HL-60 (cell line): ENCODE measurements around the gene SORL1.

ENCODE experiments used
- GABPA ChIP-seq: IDR thresholded peaks from 2 replicates; pipeline ENCODE4 v1.6.1; 2012; ENCODE audit warnings: low read depth
- POLR2AphosphoS5 ChIP-seq: IDR thresholded peaks from 2 replicates; pipeline ENCODE4 v1.6.1; 2012; ENCODE audit warnings: low read depth
- SPI1 ChIP-seq: IDR thresholded peaks from 2 replicates; pipeline ENCODE4 v1.6.1; 2012; ENCODE audit warnings: low read depth, mild to moderate bottlenecking, borderline replicate concordance
- TF ChIP-seq, protein P1 (sequence below): IDR thresholded peaks from one replicate; pipeline ENCODE4 v1.5.1; 2011; ENCODE audit warnings: low read length, control low read depth, inconsistent platforms; ENCODE audit not compliant: insufficient read depth
- TF ChIP-seq, protein P2 (sequence below): IDR thresholded peaks from 2 replicates; pipeline ENCODE4 v1.6.1; 2012; ENCODE audit warnings: low read depth; ENCODE audit not compliant: insufficient replicate concordance

DNA sequence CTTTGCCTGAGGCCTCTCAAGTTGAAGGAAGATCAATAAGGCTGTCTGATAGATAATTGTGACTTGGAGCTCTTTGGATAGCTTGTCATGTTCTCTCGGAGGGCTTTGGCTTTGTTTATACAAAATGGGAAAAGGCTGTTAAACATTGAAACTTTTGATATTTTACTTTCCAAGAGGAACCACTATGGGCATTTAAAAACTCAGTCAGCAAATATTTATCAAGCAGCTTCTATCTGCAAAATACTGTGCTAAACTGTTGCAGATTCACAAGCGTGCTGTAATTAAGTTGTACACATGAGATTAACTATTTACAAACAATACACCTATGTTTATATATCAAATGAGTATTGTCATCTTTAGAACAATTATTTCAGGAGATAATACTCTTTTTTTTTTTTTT is 34.5 kb upstream of the SORL1 start:
- TF ChIP-seq POLR2AphosphoS5: no peak
- TF ChIP-seq, protein P1, sequence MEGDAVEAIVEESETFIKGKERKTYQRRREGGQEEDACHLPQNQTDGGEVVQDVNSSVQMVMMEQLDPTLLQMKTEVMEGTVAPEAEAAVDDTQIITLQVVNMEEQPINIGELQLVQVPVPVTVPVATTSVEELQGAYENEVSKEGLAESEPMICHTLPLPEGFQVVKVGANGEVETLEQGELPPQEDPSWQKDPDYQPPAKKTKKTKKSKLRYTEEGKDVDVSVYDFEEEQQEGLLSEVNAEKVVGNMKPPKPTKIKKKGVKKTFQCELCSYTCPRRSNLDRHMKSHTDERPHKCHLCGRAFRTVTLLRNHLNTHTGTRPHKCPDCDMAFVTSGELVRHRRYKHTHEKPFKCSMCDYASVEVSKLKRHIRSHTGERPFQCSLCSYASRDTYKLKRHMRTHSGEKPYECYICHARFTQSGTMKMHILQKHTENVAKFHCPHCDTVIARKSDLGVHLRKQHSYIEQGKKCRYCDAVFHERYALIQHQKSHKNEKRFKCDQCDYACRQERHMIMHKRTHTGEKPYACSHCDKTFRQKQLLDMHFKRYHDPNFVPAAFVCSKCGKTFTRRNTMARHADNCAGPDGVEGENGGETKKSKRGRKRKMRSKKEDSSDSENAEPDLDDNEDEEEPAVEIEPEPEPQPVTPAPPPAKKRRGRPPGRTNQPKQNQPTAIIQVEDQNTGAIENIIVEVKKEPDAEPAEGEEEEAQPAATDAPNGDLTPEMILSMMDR: no peak
- TF ChIP-seq, protein P2, sequence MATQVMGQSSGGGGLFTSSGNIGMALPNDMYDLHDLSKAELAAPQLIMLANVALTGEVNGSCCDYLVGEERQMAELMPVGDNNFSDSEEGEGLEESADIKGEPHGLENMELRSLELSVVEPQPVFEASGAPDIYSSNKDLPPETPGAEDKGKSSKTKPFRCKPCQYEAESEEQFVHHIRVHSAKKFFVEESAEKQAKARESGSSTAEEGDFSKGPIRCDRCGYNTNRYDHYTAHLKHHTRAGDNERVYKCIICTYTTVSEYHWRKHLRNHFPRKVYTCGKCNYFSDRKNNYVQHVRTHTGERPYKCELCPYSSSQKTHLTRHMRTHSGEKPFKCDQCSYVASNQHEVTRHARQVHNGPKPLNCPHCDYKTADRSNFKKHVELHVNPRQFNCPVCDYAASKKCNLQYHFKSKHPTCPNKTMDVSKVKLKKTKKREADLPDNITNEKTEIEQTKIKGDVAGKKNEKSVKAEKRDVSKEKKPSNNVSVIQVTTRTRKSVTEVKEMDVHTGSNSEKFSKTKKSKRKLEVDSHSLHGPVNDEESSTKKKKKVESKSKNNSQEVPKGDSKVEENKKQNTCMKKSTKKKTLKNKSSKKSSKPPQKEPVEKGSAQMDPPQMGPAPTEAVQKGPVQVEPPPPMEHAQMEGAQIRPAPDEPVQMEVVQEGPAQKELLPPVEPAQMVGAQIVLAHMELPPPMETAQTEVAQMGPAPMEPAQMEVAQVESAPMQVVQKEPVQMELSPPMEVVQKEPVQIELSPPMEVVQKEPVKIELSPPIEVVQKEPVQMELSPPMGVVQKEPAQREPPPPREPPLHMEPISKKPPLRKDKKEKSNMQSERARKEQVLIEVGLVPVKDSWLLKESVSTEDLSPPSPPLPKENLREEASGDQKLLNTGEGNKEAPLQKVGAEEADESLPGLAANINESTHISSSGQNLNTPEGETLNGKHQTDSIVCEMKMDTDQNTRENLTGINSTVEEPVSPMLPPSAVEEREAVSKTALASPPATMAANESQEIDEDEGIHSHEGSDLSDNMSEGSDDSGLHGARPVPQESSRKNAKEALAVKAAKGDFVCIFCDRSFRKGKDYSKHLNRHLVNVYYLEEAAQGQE: no peak
- TF ChIP-seq GABPA: no peak
- no peak for TF ChIP-seq SPI1
